Fibroblast of the conjunctiva (primary cell): ENCODE measurements around the gene RRP7A.
"Not testable (repeated sequence)": the region's sequence is repeated elsewhere in the genome, so short reads cannot be mapped to it uniquely, and the experiment has no call there.

Experiments
- DNase-seq: peaks from one replicate; pipeline ENCODE4 v3.0.0-alpha.2; 2010; ENCODE audit warnings: low read depth

Gene RRP7A

GRCh38 chr22:42535082-42535731, 15.6 kb upstream of the RRP7A start:
- DNase-seq, result not testable (repeated sequence)

GRCh38 chr22:42533638-42533977, 14.0 kb upstream of the RRP7A start:
- no peak for DNase-seq

GRCh38 chr22:42531401-42532084, 11.9 kb upstream of the RRP7A start:
- DNase-seq, result not testable (repeated sequence)

- DNase-seq, result not testable (repeated sequence)
Measured at GRCh38 chr22:42529435-42529834, 9.8 kb upstream of the RRP7A start.

GRCh38 chr22:42528591-42529307, 9.2 kb upstream of the RRP7A start:
- no peak for DNase-seq

- DNase-seq, result no peak
Measured at GRCh38 chr22:42522546-42522945, 3.0 kb upstream of the RRP7A start.

- DNase-seq, result no peak
Measured at GRCh38 chr22:42521228-42521546, 1.6 kb upstream of the RRP7A start.

GRCh38 chr22:42518638-42519524, 715 bp downstream of the RRP7A start:
- DNase-seq, result not testable (repeated sequence)

GRCh38 chr22:42517103-42517502, 2.5 kb downstream of the RRP7A start:
- DNase-seq, result not testable (repeated sequence)

GRCh38 chr22:42515896-42516295, 3.7 kb downstream of the RRP7A start:
- DNase-seq, result no peak

GRCh38 chr22:42515304-42515703, 4.3 kb downstream of the RRP7A start:
- DNase-seq, result not testable (repeated sequence)

- not testable (repeated sequence) for DNase-seq
Measured at GRCh38 chr22:42514331-42514730, 5.3 kb downstream of the RRP7A start.

GRCh38 chr22:42512273-42512990, 7.2 kb downstream of the RRP7A start:
- not testable (repeated sequence) for DNase-seq

GRCh38 chr22:42511401-42511891, 8.2 kb downstream of the RRP7A start:
- DNase-seq, result no peak

- no peak for DNase-seq
Measured at GRCh38 chr22:42509548-42509947, 10.0 kb downstream of the RRP7A start.

- not testable (repeated sequence) for DNase-seq
Measured at GRCh38 chr22:42508975-42509364, 10.6 kb downstream of the RRP7A start.

GRCh38 chr22:42508327-42508974, 11.1 kb downstream of the RRP7A start:
- DNase-seq, result not testable (repeated sequence)

- no peak for DNase-seq
Measured at GRCh38 chr22:42500836-42501179, 18.8 kb downstream of the RRP7A start.

GRCh38 chr22:42500161-42500835, 19.3 kb downstream of the RRP7A start:
- peak; percentile 51 for DNase-seq

- DNase-seq, result not testable (repeated sequence)
Measured at GRCh38 chr22:42499773-42500160, 19.8 kb downstream of the RRP7A start.
